A549 (cell line): ENCODE results near the gene ANKRD13D.

Experiments
- BHLHE40 ChIP-seq: IDR thresholded peaks from 2 replicates; pipeline ENCODE4 v1.6.1; 2012; ENCODE audit warnings: low read depth, low read length, inconsistent platforms
- CHD2 ChIP-seq: fragments of 150-350 bp; IDR thresholded peaks from 2 replicates; pipeline ENCODE4 v1.6.1; 2014; ENCODE audit warnings: low read length; ENCODE audit not compliant: partially characterized antibody
- CTCF ChIP-seq: fragments of >200 bp; sonication (Bioruptor Twin); formaldehyde crosslinking; IDR thresholded peaks from 3 replicates; pipeline ENCODE4 v1.5.1; 2016
- ELK1 ChIP-seq: fragments of 150-350 bp; IDR thresholded peaks from 2 replicates; pipeline ENCODE4 v1.6.1; 2014; ENCODE audit warnings: low read depth, mild to moderate bottlenecking, low read length
- HDAC2 ChIP-seq: fragments of 200-600 bp; sonication (generic); IDR thresholded peaks from 2 replicates; pipeline ENCODE4 v1.6.1; 2016
- JUN ChIP-seq, 2 experiments: fragments of >200 bp; sonication (Bioruptor Twin); formaldehyde crosslinking; IDR thresholded peaks; 2 replicates in 1 of 2; 3 replicates in 1 of 2; pipeline ENCODE4 v1.6.1; 2016 to 2017
- MAFK ChIP-seq: fragments of 450-650 bp; IDR thresholded peaks from 2 replicates; pipeline ENCODE4 v1.6.1; 2014; ENCODE audit not compliant: partially characterized antibody
- POLR2A ChIP-seq: IDR thresholded peaks from 2 replicates; pipeline ENCODE4 v1.6.1; 2012; ENCODE audit warnings: mild to moderate bottlenecking, low read length
- RAD21 ChIP-seq, 2 experiments: fragments of >200 bp in 1 of 2; sonication (Bioruptor Twin) in 1 of 2; formaldehyde crosslinking in 1 of 2; IDR thresholded peaks in 1 of 2; conservative IDR thresholded peaks in 1 of 2; 2 replicates in 1 of 2; 3 replicates in 1 of 2; pipeline ENCODE4 v1.6.1; 2012 to 2018; ENCODE audit warnings: inconsistent platforms in 1 of 2
- REST ChIP-seq: fragments of 200-600 bp; sonication (generic); IDR thresholded peaks from 2 replicates; pipeline ENCODE4 v1.6.1; 2016; ENCODE audit warnings: antibody characterized with exemption, mild to moderate bottlenecking, moderate library complexity
- RNF2 ChIP-seq: fragments of 200-600 bp; sonication (generic); IDR thresholded peaks from 2 replicates; pipeline ENCODE4 v1.6.1; 2016; ENCODE audit warnings: low read depth, mild to moderate bottlenecking, antibody characterized with exemption, moderate library complexity, borderline replicate concordance
- SMC3 ChIP-seq: fragments of >200 bp; sonication (Bioruptor Twin); formaldehyde crosslinking; IDR thresholded peaks from 3 replicates; pipeline ENCODE4 v1.6.1; 2018; ENCODE audit warnings: inconsistent platforms
- ZC3H11A ChIP-seq: fragments of 450-650 bp; IDR thresholded peaks from 2 replicates; pipeline ENCODE4 v1.6.1; 2014; ENCODE audit warnings: antibody characterized with exemption, mild to moderate bottlenecking

GRCh38 chr11:67298786-67299185, 9.7 kb downstream of the ANKRD13D start:
- TF ChIP-seq JUN (IDR thresholded peaks at IDR 0.05) (no peak), ELK1 (no peak), REST (no peak), CTCF (no peak), RAD21 (conservative IDR thresholded peaks at IDR 0.05 in 1 of 2, IDR thresholded peaks at IDR 0.05 in 1 of 2) (no peak), MAFK (no peak), HDAC2 (no peak), CHD2 (no peak), POLR2A (no peak), RNF2 (no peak), SMC3 (no peak), ZC3H11A (no peak), BHLHE40 (no peak)
